Fibroblast of skin of back (primary cell): ENCODE measurements around the gene CR1.
"Not testable (repeated sequence)": the region's sequence is repeated elsewhere in the genome, so short reads cannot be mapped to it uniquely, and the experiment has no call there.

Experiments used
- DNase-seq: peaks from one replicate; pipeline ENCODE4 v3.0.0-alpha.2; 2013

CR1 gene

GRCh38 chr1:207680590-207681388 lies 184.8 kb downstream of the CR1 start:
- peak; percentile 84 for DNase-seq

- not testable (repeated sequence) for DNase-seq
Observed at GRCh38 chr1:207682872-207683434, 187.0 kb downstream of the CR1 start.

DNA sequence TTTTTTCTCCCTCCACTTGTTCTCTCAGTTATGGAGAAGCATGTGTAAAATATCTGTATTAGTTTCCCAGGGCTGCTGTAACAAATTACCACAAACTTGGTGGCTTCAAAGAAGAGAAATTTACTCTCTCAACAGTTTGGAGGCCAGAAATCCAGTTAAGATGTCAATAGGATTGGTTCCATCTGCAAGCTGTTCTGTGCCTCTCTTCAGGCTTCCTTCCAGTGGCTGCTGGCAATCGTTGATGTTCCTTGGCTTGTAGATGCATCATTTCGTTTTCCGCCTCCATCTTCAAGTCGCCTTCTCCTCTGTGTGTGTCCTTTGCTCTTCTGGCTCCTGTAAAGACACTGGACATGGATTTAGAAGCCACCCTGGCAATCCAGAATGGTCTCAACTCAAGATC lies 194.6 kb downstream of the CR1 start:
- not testable (repeated sequence) for DNase-seq

- DNase-seq = no peak
Observed at GRCh38 chr1:207691010-207691409, 195.1 kb downstream of the CR1 start.
